K562 (cell line): ENCODE data around the gene ARHGDIA. TPM values are rescaled to one million over a fixed set of nuclear protein-coding genes. Genes with fewer than 3 reads are reported as not detected.

Source experiments
- AFF4 ChIP-seq: sonication (generic); formaldehyde crosslinking; IDR thresholded peaks from 2 replicates; pipeline ENCODE4 v1.8.0; 2023; ENCODE audit warnings: mild to moderate bottlenecking, missing genetic modification reagents
- CREB1 ChIP-seq, 2 experiments: sonication (generic) in 1 of 2; formaldehyde crosslinking in 1 of 2; IDR thresholded peaks; 2 replicates each; pipeline versions ENCODE4 v1.6.1 to v1.8.0; 2012 to 2022; ENCODE audit warnings: inconsistent platforms in 1 of 2, mild to moderate bottlenecking in 1 of 2, missing genetic modification reagents in 1 of 2, moderate library complexity in 1 of 2
- DIDO1 ChIP-seq: fragments of 450-650 bp; IDR thresholded peaks from 2 replicates; pipeline ENCODE4 v1.6.1; 2016; ENCODE audit warnings: low read depth, missing biosample characterization, missing genetic modification characterization
- GABPA ChIP-seq: fragments of 200-800 bp; sonication (Bioruptor generic); conservative IDR thresholded peaks from 2 replicates; pipeline ENCODE4 v1.6.1; 2016; ENCODE audit warnings: low read depth, missing genetic modification characterization, missing compliant biosample characterization
- HNRNPUL1 ChIP-seq: fragments of 200-400 bp; formaldehyde crosslinking; IDR thresholded peaks from 2 replicates; pipeline ENCODE4 v1.6.1; 2017; ENCODE audit warnings: low read length
- KLF13 ChIP-seq: fragments of 450-650 bp; IDR thresholded peaks from 2 replicates; pipeline ENCODE4 v1.6.1; 2016; ENCODE audit warnings: missing genetic modification characterization, low read depth, mild to moderate bottlenecking, missing compliant biosample characterization, moderate library complexity, borderline replicate concordance
- MEF2D ChIP-seq: conservative IDR thresholded peaks from 2 replicates; pipeline ENCODE4 v1.6.1; 2016; ENCODE audit warnings: low read depth, missing genetic modification characterization, missing compliant biosample characterization
- POLR2H ChIP-seq: IDR thresholded peaks from 2 replicates; pipeline ENCODE4 v1.6.1; 2016; ENCODE audit warnings: missing genetic modification characterization, low read depth, mild to moderate bottlenecking, control low read depth, missing compliant biosample characterization, moderate library complexity
- PRMT5 ChIP-seq: sonication (generic); formaldehyde crosslinking; IDR thresholded peaks from 2 replicates; pipeline ENCODE4 v1.5.0; 2020; ENCODE audit warnings: missing genetic modification reagents
- RNF2 ChIP-seq: sonication (generic); IDR thresholded peaks from 2 replicates; pipeline ENCODE4 v1.6.1; 2016
- SETDB1 ChIP-seq: IDR thresholded peaks from one replicate; pipeline ENCODE4 v1.6.1; 2012; ENCODE audit warnings: low read length, control low read depth, inconsistent platforms
- XRCC4 ChIP-seq: IDR thresholded peaks from one replicate; pipeline ENCODE4 v1.6.1; 2011; ENCODE audit not compliant: insufficient read depth, insufficient read length; ENCODE audit errors: extremely low read depth
- ZBTB7A ChIP-seq: IDR thresholded peaks from 2 replicates; pipeline ENCODE4 v1.6.1; 2011; ENCODE audit warnings: low read depth, mild to moderate bottlenecking, low read length, moderate library complexity, borderline replicate concordance; ENCODE audit not compliant: control insufficient read depth
- ZBTB8A ChIP-seq: fragments of 450-650 bp; IDR thresholded peaks from 2 replicates; pipeline ENCODE4 v1.6.1; 2018; ENCODE audit warnings: mild to moderate bottlenecking, moderate library complexity; ENCODE audit not compliant: partially characterized antibody
- ZFX ChIP-seq: sonication (generic); formaldehyde crosslinking; IDR thresholded peaks from 2 replicates; pipeline ENCODE4 v1.8.0; 2022; ENCODE audit warnings: mild to moderate bottlenecking, missing genetic modification reagents, moderate library complexity
- ZNF354B ChIP-seq: fragments of 250-450 bp; sonication (Bioruptor Pico); IDR thresholded peaks from 2 replicates; pipeline ENCODE4 v1.4.0; 2020
- ZNF586 ChIP-seq: fragments of 450-650 bp; formaldehyde crosslinking; conservative IDR thresholded peaks from 2 replicates; pipeline ENCODE4 v1.4.0; 2020; ENCODE audit warnings: mild to moderate bottlenecking, moderate library complexity
- ZNF780A ChIP-seq: fragments of 250-450 bp; sonication (Bioruptor Pico); IDR thresholded peaks from 2 replicates; pipeline ENCODE4 v1.5.0; 2021; ENCODE audit warnings: mild to moderate bottlenecking
- polyA plus RNA-seq, 8 experiments: library from polyadenylated mRNA; depleted of rRNA in 4 of 8; stranded (reverse) in 5 of 8; unstranded in 3 of 8; fragments of >200 nt; fragmentation: Nextera tagmentation in 2 of 8; fragmentation: Illumina TruSeq in 1 of 8; extraction: Ambion mirVana in 2 of 8; extraction: Trizol in 1 of 8; gene quantifications; 2 replicates each; pipeline versions ENCODE4 v1.2.1 to v1.2.3, GENCODE V29; 2011 to 2014; ENCODE audit warnings: inconsistent platforms in 1 of 8, missing spikeins in 1 of 8
- total RNA-seq, 7 experiments: library from RNA; depleted of rRNA in 6 of 7; stranded (reverse); fragments of >200 nt in 6 of 7; fragmentation: Illumina TruSeq in 2 of 7; extraction: Trizol in 2 of 7; gene quantifications; 2 replicates each; pipeline versions ENCODE4 v1.2.1 to v1.2.3, GENCODE V29; 2011 to 2021; ENCODE audit warnings: low replicate concordance in 1 of 7
- TF ChIP-seq, protein P1 (sequence below): fragments of 250-450 bp; sonication (Bioruptor Pico); IDR thresholded peaks from 2 replicates; pipeline ENCODE4 v1.8.0; 2022; ENCODE audit warnings: moderate library complexity, mild to moderate bottlenecking, inconsistent platforms
- TF ChIP-seq, protein P2 (sequence below): fragments of 250-450 bp; sonication (Bioruptor Pico); IDR thresholded peaks from 2 replicates; pipeline ENCODE4 v1.4.0; 2020; ENCODE audit warnings: mild to moderate bottlenecking, moderate library complexity

The ARHGDIA gene
- total and polyA plus RNA-seq, 9 of the 15 experiments (the other 6 are each of a cell fraction or from before 2014, with no cell fraction given): 9.6 to 340 (median 97.6) TPM

DNA sequence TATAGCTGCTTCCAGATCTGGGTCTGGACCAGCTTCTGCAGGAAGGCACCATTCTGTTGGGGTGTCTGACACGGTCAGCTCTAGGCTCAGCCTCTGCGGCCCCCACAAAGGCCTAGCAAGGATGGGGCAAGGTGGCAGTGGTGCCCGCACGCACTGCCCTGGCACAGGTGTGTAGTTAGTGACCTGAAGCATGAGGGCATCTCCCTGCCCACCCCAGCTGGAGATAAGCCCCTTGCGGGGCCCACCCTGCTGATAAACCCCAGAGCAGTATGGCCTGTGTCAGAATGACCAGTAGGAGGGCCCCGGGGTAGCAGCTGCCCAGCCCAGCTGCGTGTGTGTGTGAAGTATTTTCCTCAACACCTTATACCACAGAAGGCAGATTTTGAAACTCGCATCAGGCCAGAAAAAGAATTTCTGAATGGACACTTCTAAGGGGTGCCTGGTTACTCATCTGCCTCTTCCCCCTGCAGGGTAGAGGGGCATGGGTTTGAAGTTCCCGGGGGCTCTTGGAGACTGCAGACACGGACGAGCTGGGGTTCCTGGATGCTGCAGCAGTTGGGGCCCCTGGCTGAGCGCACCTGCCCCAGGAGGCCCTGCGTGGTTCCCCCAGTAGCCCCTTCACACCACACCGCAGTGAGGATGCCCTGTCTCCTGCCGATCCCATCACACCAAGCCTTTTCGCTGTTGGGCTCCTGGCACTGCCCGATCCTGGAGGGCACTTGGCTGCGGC, 4.5 kb downstream of the ARHGDIA start (continued):
- TF ChIP-seq, protein P1, sequence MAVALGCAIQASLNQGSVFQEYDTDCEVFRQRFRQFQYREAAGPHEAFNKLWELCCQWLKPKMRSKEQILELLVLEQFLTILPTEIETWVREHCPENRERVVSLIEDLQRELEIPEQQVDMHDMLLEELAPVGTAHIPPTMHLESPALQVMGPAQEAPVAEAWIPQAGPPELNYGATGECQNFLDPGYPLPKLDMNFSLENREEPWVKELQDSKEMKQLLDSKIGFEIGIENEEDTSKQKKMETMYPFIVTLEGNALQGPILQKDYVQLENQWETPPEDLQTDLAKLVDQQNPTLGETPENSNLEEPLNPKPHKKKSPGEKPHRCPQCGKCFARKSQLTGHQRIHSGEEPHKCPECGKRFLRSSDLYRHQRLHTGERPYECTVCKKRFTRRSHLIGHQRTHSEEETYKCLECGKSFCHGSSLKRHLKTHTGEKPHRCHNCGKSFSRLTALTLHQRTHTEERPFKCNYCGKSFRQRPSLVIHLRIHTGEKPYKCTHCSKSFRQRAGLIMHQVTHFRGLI: no peak
- TF ChIP-seq HNRNPUL1 (peak; percentile 77), AFF4 (CRISPR knock-in tag) (no peak), ZBTB8A (no peak), RNF2 (no peak), ZBTB7A (no peak), MEF2D (tag) (no peak), DIDO1 (tag) (no peak), ZNF354B (CRISPR knock-in tag) (no peak), CREB1 (IDR thresholded peaks at IDR 0.05) (no peak), CREB1 (CRISPR knock-in tag; IDR thresholded peaks at IDR 0.05) (no peak), ZNF780A (CRISPR knock-in tag) (no peak), ZFX (CRISPR knock-in tag) (peak; percentile 41; the same call in 1 of the 2 replicates), PRMT5 (CRISPR knock-in tag) (no peak), SETDB1 (no peak), GABPA (tag) (no peak), ZNF586 (CRISPR knock-in tag) (no peak), XRCC4 (no peak), KLF13 (tag) (no peak), POLR2H (tag) (peak; percentile 16; the same call in 1 of the 2 replicates)
- TF ChIP-seq, protein P2, sequence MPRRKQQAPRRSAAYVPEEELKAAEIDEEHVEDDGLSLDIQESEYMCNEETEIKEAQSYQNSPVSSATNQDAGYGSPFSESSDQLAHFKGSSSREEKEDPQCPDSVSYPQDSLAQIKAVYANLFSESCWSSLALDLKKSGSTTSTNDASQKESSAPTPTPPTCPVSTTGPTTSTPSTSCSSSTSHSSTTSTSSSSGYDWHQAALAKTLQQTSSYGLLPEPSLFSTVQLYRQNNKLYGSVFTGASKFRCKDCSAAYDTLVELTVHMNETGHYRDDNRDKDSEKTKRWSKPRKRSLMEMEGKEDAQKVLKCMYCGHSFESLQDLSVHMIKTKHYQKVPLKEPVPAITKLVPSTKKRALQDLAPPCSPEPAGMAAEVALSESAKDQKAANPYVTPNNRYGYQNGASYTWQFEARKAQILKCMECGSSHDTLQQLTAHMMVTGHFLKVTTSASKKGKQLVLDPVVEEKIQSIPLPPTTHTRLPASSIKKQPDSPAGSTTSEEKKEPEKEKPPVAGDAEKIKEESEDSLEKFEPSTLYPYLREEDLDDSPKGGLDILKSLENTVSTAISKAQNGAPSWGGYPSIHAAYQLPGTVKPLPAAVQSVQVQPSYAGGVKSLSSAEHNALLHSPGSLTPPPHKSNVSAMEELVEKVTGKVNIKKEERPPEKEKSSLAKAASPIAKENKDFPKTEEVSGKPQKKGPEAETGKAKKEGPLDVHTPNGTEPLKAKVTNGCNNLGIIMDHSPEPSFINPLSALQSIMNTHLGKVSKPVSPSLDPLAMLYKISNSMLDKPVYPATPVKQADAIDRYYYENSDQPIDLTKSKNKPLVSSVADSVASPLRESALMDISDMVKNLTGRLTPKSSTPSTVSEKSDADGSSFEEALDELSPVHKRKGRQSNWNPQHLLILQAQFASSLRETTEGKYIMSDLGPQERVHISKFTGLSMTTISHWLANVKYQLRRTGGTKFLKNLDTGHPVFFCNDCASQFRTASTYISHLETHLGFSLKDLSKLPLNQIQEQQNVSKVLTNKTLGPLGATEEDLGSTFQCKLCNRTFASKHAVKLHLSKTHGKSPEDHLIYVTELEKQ: no peak
